NCI-H345 treated with DMSO at 0.1 percent for 48 hours (cell line): ENCODE results near the gene CRABP1.

ENCODE experiments used
- DNase-seq: peaks from one replicate; lab custom pipeline; 2025; ENCODE audit not compliant: unreplicated experiment; lab: John Stamatoyannopoulos, UW

The CRABP1 gene

DNA sequence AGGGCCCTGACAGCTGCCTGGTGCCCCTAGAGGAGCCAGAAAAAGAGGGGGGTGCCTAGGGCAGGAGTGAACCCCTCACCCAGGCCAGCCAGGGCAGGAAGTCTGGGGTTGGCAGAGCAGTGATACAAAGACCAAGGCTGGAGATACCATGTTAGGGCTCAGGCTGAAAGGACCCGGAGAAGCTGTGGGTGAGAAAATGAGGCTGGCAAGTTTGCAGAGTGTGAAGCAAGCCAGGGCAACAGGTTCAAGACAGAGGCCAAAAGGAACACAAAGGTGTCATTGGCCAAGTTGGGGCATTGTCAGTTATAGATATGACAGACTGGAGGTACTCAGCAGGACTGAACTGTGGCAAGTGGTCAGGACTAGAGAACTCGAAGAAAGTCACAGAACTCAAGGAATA, 57.2 kb downstream of the CRABP1 start:
- no peak for DNase-seq
